Coronary artery (tissue), 2 donors: Measurements from ENCODE around the gene INPP5A.

Source experiments
- DNase-seq: peaks from one replicate; pipeline ENCODE4 v3.0.0-alpha.2; 2017; ENCODE audit warnings: low spot score
- H3K27ac ChIP-seq, 2 donors: fragments of 200-600 bp; sonication (generic); one replicate each; pipeline ENCODE4 v1.5.1; 2016 to 2019
- H3K4me3 ChIP-seq: fragments of 200-600 bp; sonication (generic); 2 replicates; pipeline ENCODE4 v1.5.1; 2016; ENCODE audit warnings: mild to moderate bottlenecking, moderate library complexity
- CTCF ChIP-seq: fragments of 200-600 bp; sonication (generic); IDR thresholded peaks from one replicate; pipeline ENCODE4 v1.5.1; 2019; ENCODE audit warnings: antibody characterized with exemption

Gene INPP5A

GRCh38 chr10:132809232-132810140 lies 271.9 kb downstream of the INPP5A start:
- no peak for TF ChIP-seq CTCF
- Histone ChIP-seq H3K27ac (no peak overlapping the region), H3K4me3 (no peak overlapping the region)
- DNase-seq: no peak

- H3K27ac ChIP-seq: no peak overlapping the region
- H3K4me3 ChIP-seq: no peak overlapping the region
- DNase-seq: no peak
- TF ChIP-seq CTCF: no peak
Measured at GRCh38 chr10:132810141-132810806, 272.7 kb downstream of the INPP5A start.

- TF ChIP-seq CTCF: no peak
- Histone ChIP-seq H3K4me3 (no peak overlapping the region), H3K27ac (no peak overlapping the region)
- DNase-seq: no peak
Measured at GRCh38 chr10:132810807-132811700, 273.5 kb downstream of the INPP5A start.

GRCh38 chr10:132811891-132812481 lies 274.4 kb downstream of the INPP5A start:
- DNase-seq: no peak
- no peak overlapping the region for H3K4me3 ChIP-seq
- no peak for TF ChIP-seq CTCF
- no peak overlapping the region for H3K27ac ChIP-seq

- no peak overlapping the region for H3K27ac ChIP-seq
- no peak for DNase-seq
- H3K4me3 ChIP-seq: no peak overlapping the region
- TF ChIP-seq CTCF: no peak
Measured at GRCh38 chr10:132812520-132812919, 274.9 kb downstream of the INPP5A start.

- no peak for DNase-seq
Measured at GRCh38 chr10:132813001-132813401, 275.4 kb downstream of the INPP5A start.

More at GRCh38 chr10:132813001-132813401, 275.4 kb downstream of the INPP5A start:
- Histone ChIP-seq H3K4me3 (no peak overlapping the region), H3K27ac (no peak overlapping the region)
- no peak for TF ChIP-seq CTCF
